HG03097 (cell line): Measurements from ENCODE around the gene FXYD1.
A peak's percentile ranks its signal among the peaks of the same experiment; 100 is the strongest.
"Not testable (repeated sequence)": the region's sequence is repeated elsewhere in the genome, so short reads cannot be mapped to it uniquely, and the experiment has no call there.

Experiments
- ATAC-seq: cut with Tn5 transposase; IDR thresholded peaks from one replicate; pipeline ENCODE4 v1.9.1; 2021; ENCODE audit not compliant: unreplicated experiment, low FRiP score

The FXYD1 gene

GRCh38 chr19:35123573-35123972 is 15.1 kb upstream of the FXYD1 start:
- no peak for ATAC-seq

GRCh38 chr19:35124098-35125060 is 14.2 kb upstream of the FXYD1 start:
- peak; percentile 83 for ATAC-seq

DNA sequence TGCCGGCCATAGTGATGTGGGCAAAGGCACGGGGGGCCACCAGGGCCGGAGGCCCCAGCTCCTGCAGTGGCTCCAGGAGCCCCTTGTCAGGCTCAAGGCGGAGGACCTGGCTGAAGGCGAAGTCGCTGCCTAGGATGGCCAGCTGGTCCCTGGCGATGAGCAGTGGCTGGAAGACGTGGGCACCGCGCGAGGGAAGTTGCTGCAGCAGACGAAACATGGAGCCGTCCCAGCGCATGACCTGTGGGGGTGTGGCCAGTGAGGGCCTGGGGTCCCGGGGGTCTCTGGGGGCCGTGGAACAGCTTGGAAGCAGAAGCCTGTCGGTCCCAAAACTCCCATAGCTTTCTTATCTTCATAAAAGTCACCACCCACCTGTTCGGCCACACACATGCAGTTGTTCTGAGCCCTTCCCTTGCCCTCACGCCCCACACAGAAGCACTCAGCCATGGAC is 13.3 kb upstream of the FXYD1 start:
- ATAC-seq, result no peak

GRCh38 chr19:35125749-35126623 is 12.6 kb upstream of the FXYD1 start:
- ATAC-seq, result no peak

DNA sequence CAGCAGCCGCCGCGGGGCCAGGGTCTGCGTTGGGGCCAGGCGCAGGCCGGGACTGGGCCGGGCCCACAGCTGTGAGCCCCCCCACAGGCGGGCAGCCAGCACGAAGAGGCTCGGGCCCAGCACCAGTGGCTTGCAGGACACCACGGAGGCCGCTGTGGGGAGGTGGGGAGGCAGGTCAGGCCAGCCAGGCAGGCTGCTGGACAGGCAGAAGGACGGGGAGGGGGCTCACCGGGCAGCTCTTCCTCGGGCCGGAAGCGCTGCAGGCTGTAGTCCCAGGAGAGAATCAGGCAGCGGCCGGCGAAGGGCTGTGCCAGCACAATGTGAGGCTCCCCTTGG is 12.0 kb upstream of the FXYD1 start:
- no peak for ATAC-seq

- ATAC-seq, result no peak
Measured at GRCh38 chr19:35127871-35128270, 10.8 kb upstream of the FXYD1 start.

DNA sequence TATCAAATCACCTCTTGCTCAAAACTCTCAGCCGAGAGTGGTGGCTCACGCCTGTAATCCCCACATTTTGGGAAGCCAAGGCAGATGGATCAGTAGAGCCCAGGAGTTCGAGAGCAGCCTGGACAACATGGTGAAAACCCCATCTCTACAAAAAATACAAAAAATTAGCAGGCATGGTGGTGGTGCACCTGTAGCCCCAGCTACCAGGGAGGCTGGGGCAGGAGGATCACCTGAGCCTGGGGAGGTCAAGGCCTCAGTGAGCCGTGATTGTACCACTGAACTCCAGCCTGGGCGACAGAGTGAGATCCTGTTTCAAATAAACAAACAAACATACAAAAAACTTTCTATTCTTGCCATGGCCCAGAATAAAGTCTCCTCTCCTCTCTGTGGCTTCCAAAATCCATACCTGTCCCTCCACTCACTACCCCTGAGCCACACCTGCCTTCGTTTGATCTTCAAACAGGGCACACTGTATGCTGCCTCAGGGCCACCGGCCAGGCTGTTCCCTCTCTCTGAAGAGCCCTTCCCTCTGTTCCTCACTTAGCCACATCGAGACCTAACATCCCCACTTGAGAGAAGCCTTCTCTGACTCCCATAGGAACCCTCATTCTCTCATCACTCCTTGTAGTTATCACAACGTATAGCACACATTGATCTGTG is 10.1 kb upstream of the FXYD1 start:
- no peak for ATAC-seq

DNA sequence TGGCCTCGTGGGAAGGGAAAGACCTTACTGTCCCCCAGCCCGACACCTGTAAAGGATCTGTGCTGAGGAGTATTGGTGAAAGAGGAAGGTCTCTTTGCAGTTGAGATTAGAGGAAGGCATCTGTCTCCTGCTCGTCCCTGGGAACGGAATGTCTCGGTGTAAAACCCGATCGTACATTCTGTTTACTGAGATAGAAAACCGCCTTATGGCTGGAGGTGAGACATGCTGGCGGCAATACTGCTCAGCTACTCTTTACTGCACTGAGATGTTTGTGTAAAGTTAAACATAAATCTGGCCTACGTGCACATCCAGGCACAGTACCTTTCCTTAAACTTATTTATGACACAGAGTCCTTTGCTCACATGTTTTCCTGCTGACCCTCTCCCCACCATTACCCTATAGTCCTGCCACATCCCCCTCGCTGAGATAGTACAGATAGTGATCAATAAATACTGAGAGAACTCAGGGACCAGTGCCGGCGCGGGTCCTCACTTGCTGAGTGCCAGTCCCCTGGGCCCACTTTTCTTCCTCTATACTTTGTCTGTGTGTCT is 8.8 kb upstream of the FXYD1 start:
- ATAC-seq, result not testable (repeated sequence)

DNA sequence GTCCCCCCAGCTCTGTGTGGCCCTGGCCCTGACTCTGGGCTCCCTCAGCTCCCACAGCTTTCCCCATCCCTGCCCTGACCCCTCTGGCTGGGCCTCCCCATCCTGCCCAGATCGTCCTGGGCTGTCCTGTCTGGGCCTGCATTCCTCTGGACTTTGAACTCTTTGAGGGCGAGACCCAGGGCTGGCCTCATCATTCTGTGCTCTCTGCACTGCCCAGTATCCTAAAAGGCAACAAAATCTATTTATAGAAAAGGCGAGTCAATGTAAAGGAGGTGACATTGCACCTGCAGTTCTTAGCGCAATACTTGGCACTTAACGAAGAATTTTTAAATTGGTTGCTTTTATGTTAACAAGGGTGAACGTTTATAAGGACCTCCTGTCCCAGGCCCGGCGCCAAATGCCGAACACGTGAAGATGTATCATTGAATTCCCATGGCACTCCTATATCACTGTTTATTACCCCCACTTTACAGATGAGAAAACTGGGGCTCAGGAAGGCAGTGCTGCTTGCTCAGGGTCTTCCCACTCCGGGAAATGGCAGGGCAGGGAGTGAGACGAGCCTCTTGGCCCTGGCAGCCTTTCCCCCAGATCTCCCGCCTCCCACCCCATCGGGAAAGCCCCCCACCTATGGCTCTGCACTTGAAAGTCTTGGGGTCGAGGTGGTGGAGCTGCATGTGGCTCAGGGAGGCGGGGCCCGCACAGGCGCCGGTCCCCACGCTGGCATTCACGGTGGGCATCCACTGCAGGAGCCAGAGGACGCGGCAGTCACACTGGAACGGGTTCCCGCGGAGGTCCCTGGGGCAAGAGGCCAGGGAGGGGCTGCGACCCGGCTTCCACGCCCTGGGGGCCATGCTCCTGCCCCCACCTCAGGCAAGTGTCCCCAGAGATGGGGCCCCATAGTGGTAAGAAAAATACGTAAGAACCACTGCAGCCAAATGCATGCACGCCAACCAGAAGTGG is 7.6 kb upstream of the FXYD1 start:
- no peak for ATAC-seq

GRCh38 chr19:35132254-35132653 is 6.4 kb upstream of the FXYD1 start:
- ATAC-seq, result no peak

DNA sequence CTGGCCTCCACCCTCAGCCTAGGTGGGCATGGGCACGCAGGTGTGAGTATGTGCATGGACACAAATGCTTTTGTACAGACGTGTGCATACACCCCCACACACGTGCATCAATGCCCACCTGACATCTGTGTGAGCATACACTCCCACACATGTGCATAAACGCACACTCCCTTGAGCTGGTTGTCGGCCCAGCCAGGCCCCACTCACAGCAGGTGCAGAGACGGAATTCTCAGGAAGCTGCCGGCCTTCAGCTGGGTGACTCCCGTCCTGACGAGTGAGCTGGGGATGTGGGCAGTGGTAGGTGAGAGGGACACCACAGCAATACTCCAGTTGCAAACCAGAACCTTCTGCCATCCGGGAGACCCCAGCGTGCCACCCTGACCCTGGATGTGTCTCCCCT is 4.8 kb upstream of the FXYD1 start:
- no peak for ATAC-seq

DNA sequence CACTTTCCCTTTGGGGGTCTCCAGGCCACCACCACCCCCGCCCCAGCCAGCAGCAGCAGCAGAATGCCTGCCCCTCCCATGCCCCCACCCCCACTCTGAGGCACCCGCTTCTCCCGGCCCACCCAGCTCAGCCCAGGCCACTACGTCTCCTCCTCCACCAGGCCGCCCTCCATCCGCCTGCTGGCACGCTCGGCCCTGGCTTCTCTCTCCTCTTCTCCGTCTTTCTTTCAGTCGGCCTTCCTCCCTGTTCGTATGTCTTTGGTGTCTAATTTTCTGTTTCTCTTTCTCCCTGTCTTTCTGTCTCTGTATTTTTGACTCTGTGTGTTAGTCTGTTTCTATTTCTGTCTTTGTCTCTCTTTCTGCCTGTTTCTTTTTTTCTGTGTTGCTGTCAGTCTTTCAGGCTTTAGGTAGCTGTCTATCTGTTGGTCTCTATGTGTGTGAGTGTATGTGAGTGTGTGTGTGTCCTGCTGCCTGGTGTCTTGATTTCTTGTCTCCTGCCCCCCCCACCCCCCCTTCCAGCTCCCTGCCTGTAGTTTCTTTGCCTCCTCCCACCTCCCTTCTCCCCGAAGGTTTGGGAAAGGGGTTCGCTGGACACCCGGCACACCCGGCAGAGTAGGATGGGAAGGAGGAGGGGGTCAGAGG is 3.9 kb upstream of the FXYD1 start, which contains the start of gene LGI4:
Gene LGI4, minus strand, starts transcription at position 459 of the 642 bp plus-strand sequence. Its CDS starts 379 bp downstream, at position 80.
- ATAC-seq, result no peak

GRCh38 chr19:35135389-35135909 is 3.2 kb upstream of the FXYD1 start:
- ATAC-seq, result no peak

GRCh38 chr19:35136231-35136630 is 2.4 kb upstream of the FXYD1 start:
- ATAC-seq, result no peak

DNA sequence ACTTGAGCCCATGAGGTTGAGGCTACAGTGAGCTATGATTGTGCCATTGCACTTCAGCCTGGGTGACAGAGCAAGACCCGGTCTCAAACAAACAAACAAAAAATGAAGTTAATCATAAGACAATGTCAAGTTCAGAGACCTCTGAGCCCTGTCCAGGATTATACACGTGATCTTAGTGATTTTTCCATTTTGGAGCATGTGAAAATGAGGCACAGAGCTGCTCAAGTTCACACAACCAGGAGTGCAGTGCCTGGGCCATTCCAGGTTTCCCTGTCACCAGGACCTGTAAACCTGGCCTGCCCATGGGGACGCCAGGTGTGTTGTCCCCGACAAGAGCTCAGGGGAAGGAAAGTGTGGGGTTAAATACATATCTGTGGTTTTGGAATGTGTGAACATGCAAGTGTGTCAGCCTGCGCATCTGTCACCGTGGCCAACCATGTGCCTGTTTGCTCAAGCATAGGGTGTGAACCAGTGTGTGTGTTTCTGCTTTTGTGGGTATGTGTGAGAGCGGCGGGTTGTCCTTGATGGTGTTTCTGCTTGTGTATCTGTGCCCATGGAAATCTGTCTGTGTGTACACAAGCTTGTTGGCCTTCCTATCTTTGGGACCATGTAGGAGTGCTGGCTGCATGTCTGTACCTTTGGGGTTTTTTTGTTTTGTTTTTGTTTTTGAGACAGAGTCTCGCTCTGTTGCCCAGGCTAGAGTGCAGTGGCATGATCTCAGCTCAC is 1.5 kb upstream of the FXYD1 start:
- no peak for ATAC-seq

GRCh38 chr19:35140207-35140961 is 1.8 kb downstream of the FXYD1 start:
- ATAC-seq, result no peak
